ENCODE data around the gene TBC1D3B. TPM values are rescaled to one million over a fixed set of nuclear protein-coding genes. Genes with fewer than 3 reads are reported as not detected.

The TBC1D3B gene
- total and polyA plus RNA-seq, 9 donors: 3.9 to 16.7 (median 5.9) TPM

GRCh38 chr17:36117505-36118382 is 58.7 kb downstream of the TBC1D3B start:
- H3K4me1 ChIP-seq (ENCODE audit: control insufficient read depth, insufficient read depth, low read length): no peaks in the 10 kb centered on the region
- no peaks in the 10 kb centered on the region for H3K36me3 ChIP-seq (ENCODE audit: control insufficient read depth, insufficient read depth, low read length)
- no peaks in the 10 kb centered on the region for H3K9me3 ChIP-seq (replicated peaks; ENCODE audit: control insufficient read depth, low read depth, low read length)
- no peak overlapping the region for H3K27ac ChIP-seq (ENCODE audit: low read length)
- H3K27me3 ChIP-seq (ENCODE audit: control insufficient read depth, insufficient read depth, low read length): peaks cover 8% of the 10 kb centered on the region
- WGBS (ENCODE audit: insufficient coverage): 0% methylated on average over 1 of the region's 5 CpGs
- H3K4me3 ChIP-seq (ENCODE audit: low read length): no peak overlapping the region
- no peak for DNase-seq

Other genes starting within 250 kb of the TBC1D3B start
- gene RDM1, start 245.9 kb downstream of the TBC1D3B start, total RNA-seq: 0.58 TPM
- gene RDM1, start 245.9 kb downstream of the TBC1D3B start, polyA plus RNA-seq (ENCODE audit: insufficient read depth in 1 of 8, insufficient read length in 8 of 8, low replicate concordance in 1 of 8): 1 to 10 TPM in 2 of 8 donors, under 1 TPM in 6; 0.39 to 1.4 (median 0.78) TPM
- not detected for gene LYZL6, start 232.9 kb downstream of the TBC1D3B start, total RNA-seq
- gene LYZL6, start 232.9 kb downstream of the TBC1D3B start, polyA plus RNA-seq (ENCODE audit: insufficient read depth in 1 of 8, insufficient read length in 8 of 8, low replicate concordance in 1 of 8): not detected
- gene CCL16, start 195.1 kb downstream of the TBC1D3B start, total RNA-seq: 0.22 TPM
- gene CCL16, start 195.1 kb downstream of the TBC1D3B start, polyA plus RNA-seq (ENCODE audit: insufficient read depth in 1 of 8, insufficient read length in 8 of 8, low replicate concordance in 1 of 8): under 1 TPM; 0.11 to 0.53 (median 0.18) TPM
- gene CCL14, start 189.9 kb downstream of the TBC1D3B start, total RNA-seq: 15.2 TPM
- 10 to 100 TPM; 17.7 to 32.3 (median 25.3) TPM for gene CCL14, start 189.9 kb downstream of the TBC1D3B start, polyA plus RNA-seq (ENCODE audit: insufficient read depth in 1 of 8, insufficient read length in 8 of 8, low replicate concordance in 1 of 8)
- gene CCL15, start 175.1 kb downstream of the TBC1D3B start, total RNA-seq: not detected
- under 1 TPM in 1 of 8 donors, not detected in 7; 0.63 TPM for gene CCL15, start 175.1 kb downstream of the TBC1D3B start, polyA plus RNA-seq (ENCODE audit: insufficient read depth in 1 of 8, insufficient read length in 8 of 8, low replicate concordance in 1 of 8)
- gene CCL23, start 158.7 kb downstream of the TBC1D3B start, total RNA-seq: not detected
- gene CCL23, start 158.7 kb downstream of the TBC1D3B start, polyA plus RNA-seq (ENCODE audit: insufficient read depth in 1 of 8, insufficient read length in 8 of 8, low replicate concordance in 1 of 8): under 1 TPM in 1 of 8 donors, not detected in 7; 1.00 TPM
- not detected for gene CCL18, start 112.4 kb downstream of the TBC1D3B start, total RNA-seq
- under 1 TPM in 3 of 8 donors, not detected in 5; 0.23 to 0.62 (median 0.23) TPM for gene CCL18, start 112.4 kb downstream of the TBC1D3B start, polyA plus RNA-seq (ENCODE audit: insufficient read depth in 1 of 8, insufficient read length in 8 of 8, low replicate concordance in 1 of 8)
- 7.7 TPM for gene CCL3, start 86.5 kb downstream of the TBC1D3B start, total RNA-seq
- gene CCL3, start 86.5 kb downstream of the TBC1D3B start, polyA plus RNA-seq (ENCODE audit: insufficient read depth in 1 of 8, insufficient read length in 8 of 8, low replicate concordance in 1 of 8): 10 to 100 TPM in 1 of 8 donors, 1 to 10 TPM in 7; 2.4 to 11.8 (median 5.4) TPM
- gene CCL4, start 72.8 kb downstream of the TBC1D3B start, total RNA-seq: 3.5 TPM
- 1 to 10 TPM; 1.1 to 7.7 (median 2.2) TPM for gene CCL4, start 72.8 kb downstream of the TBC1D3B start, polyA plus RNA-seq (ENCODE audit: insufficient read depth in 1 of 8, insufficient read length in 8 of 8, low replicate concordance in 1 of 8)
- gene CCL3L1, start 20.1 kb upstream of the TBC1D3B start, total RNA-seq: 2.0 TPM
- gene CCL3L1, start 20.1 kb upstream of the TBC1D3B start, polyA plus RNA-seq (ENCODE audit: insufficient read depth in 1 of 8, insufficient read length in 8 of 8, low replicate concordance in 1 of 8): 1 to 10 TPM in 6 of 8 donors, under 1 TPM in 1, not detected in 1; 0.74 to 7.9 (median 1.3) TPM
- 3.7 TPM for gene CCL4L2, start 34.4 kb upstream of the TBC1D3B start, total RNA-seq
- gene CCL4L2, start 34.4 kb upstream of the TBC1D3B start, polyA plus RNA-seq (ENCODE audit: insufficient read depth in 1 of 8, insufficient read length in 8 of 8, low replicate concordance in 1 of 8): 10 to 100 TPM in 1 of 8 donors, 1 to 10 TPM in 5, under 1 TPM in 1, not detected in 1; 0.88 to 13.6 (median 2.7) TPM
- 0.09 TPM for gene TBC1D3I, start 87.9 kb upstream of the TBC1D3B start, total RNA-seq
- 1 to 10 TPM in 4 of 8 donors, under 1 TPM in 2, not detected in 2; 0.53 to 3.0 (median 1.3) TPM for gene TBC1D3I, start 87.9 kb upstream of the TBC1D3B start, polyA plus RNA-seq (ENCODE audit: insufficient read depth in 1 of 8, insufficient read length in 8 of 8, low replicate concordance in 1 of 8)
- not detected for gene TBC1D3G, start 147.2 kb upstream of the TBC1D3B start, total RNA-seq
- not detected for gene TBC1D3G, start 147.2 kb upstream of the TBC1D3B start, polyA plus RNA-seq (ENCODE audit: insufficient read depth in 1 of 8, insufficient read length in 8 of 8, low replicate concordance in 1 of 8)
- not detected for gene TBC1D3H, start 211.8 kb upstream of the TBC1D3B start, total RNA-seq
- not detected for gene TBC1D3H, start 211.8 kb upstream of the TBC1D3B start, polyA plus RNA-seq (ENCODE audit: insufficient read depth in 1 of 8, insufficient read length in 8 of 8, low replicate concordance in 1 of 8)

All from muscle of leg (tissue), 11 donors.